HG03378 (cell line): ENCODE data around the gene PSMG3.

ENCODE experiments used
- ATAC-seq: cut with Tn5 transposase; IDR thresholded peaks from one replicate; pipeline ENCODE4 v1.9.1; 2021; ENCODE audit warnings: mild to moderate bottlenecking, moderate library complexity; ENCODE audit not compliant: unreplicated experiment

Gene PSMG3

GRCh38 chr7:1569833-1570632 lies at the start of gene PSMG3:
PSMG3 (minus strand) TSS chr7:1570032; CDS start chr7:1569339, 693 bp downstream.
- ATAC-seq = peak; percentile 55

- ATAC-seq = no peak
Observed at GRCh38 chr7:1618475-1618874, 48.6 kb upstream of the PSMG3 start.

GRCh38 chr7:1617957-1618356 lies 48.1 kb upstream of the PSMG3 start:
- ATAC-seq = no peak

GRCh38 chr7:1616741-1617140 lies 46.9 kb upstream of the PSMG3 start:
- ATAC-seq = no peak

GRCh38 chr7:1611708-1612241 lies 41.9 kb upstream of the PSMG3 start:
- ATAC-seq = no peak

GRCh38 chr7:1610678-1611302 lies 41.0 kb upstream of the PSMG3 start:
- ATAC-seq = no peak

- ATAC-seq = no peak
Observed at GRCh38 chr7:1610013-1610677, 40.3 kb upstream of the PSMG3 start.

GRCh38 chr7:1609023-1609422 lies 39.2 kb upstream of the PSMG3 start:
- ATAC-seq = no peak

GRCh38 chr7:1608318-1608717 lies 38.5 kb upstream of the PSMG3 start:
- ATAC-seq = no peak

GRCh38 chr7:1607696-1608095 lies 37.9 kb upstream of the PSMG3 start:
- no peak for ATAC-seq

- ATAC-seq = no peak
Observed at GRCh38 chr7:1607001-1607400, 37.2 kb upstream of the PSMG3 start.

- no peak for ATAC-seq
Observed at GRCh38 chr7:1604383-1604782, 34.6 kb upstream of the PSMG3 start.

GRCh38 chr7:1603346-1604225 lies 33.8 kb upstream of the PSMG3 start:
- ATAC-seq = no peak

GRCh38 chr7:1602386-1602785 lies 32.6 kb upstream of the PSMG3 start:
- ATAC-seq = no peak

- no peak for ATAC-seq
Observed at GRCh38 chr7:1601956-1602355, 32.1 kb upstream of the PSMG3 start.

GRCh38 chr7:1599640-1600395 lies 30.0 kb upstream of the PSMG3 start:
- ATAC-seq = no peak

GRCh38 chr7:1598961-1599639 lies 29.3 kb upstream of the PSMG3 start:
- no peak for ATAC-seq

- no peak for ATAC-seq
Observed at GRCh38 chr7:1598286-1598685, 28.5 kb upstream of the PSMG3 start.

- ATAC-seq = no peak
Observed at GRCh38 chr7:1597791-1598190, 28.0 kb upstream of the PSMG3 start.
